K562 (cell line): ENCODE data around the gene TTC21A. TPM values are rescaled to one million over a fixed set of nuclear protein-coding genes. Genes with fewer than 3 reads are reported as not detected.
A peak's percentile ranks its signal among the peaks of the same experiment; 100 is the strongest.

ENCODE experiments used
- BRCA1 ChIP-seq, 2 experiments: fragments of 450-650 bp in 1 of 2; sonication (generic) in 1 of 2; formaldehyde crosslinking in 1 of 2; IDR thresholded peaks; 2 replicates each; pipeline versions ENCODE4 v1.5.0 to v1.6.1; 2017 to 2020; ENCODE audit warnings: mild to moderate bottlenecking in 1 of 2, missing genetic modification reagents in 1 of 2
- KAT7 ChIP-seq: sonication (generic); formaldehyde crosslinking; IDR thresholded peaks from 2 replicates; pipeline ENCODE4 v1.8.0; 2022; ENCODE audit warnings: missing genetic modification reagents, mild to moderate bottlenecking, borderline replicate concordance
- LCOR ChIP-seq: sonication (generic); formaldehyde crosslinking; IDR thresholded peaks from 2 replicates; pipeline ENCODE4 v1.8.0; 2022; ENCODE audit warnings: mild to moderate bottlenecking, missing genetic modification reagents
- MYNN ChIP-seq, 2 experiments: sonication (generic); formaldehyde crosslinking in 1 of 2; IDR thresholded peaks; 2 replicates each; pipeline versions ENCODE4 v1.5.0 to v1.6.1; 2016 to 2020; ENCODE audit warnings: antibody characterized with exemption in 1 of 2, missing genetic modification reagents in 1 of 2
- NCOA2 ChIP-seq, 2 experiments: fragments of 450-650 bp; IDR thresholded peaks; 2 replicates each; pipeline ENCODE4 v1.6.1; 2018; ENCODE audit warnings: mild to moderate bottlenecking in 2 of 2, moderate library complexity in 1 of 2; ENCODE audit not compliant: partially characterized antibody in 2 of 2
- NR2F6 ChIP-seq: fragments of 450-650 bp; formaldehyde crosslinking; IDR thresholded peaks from 2 replicates; pipeline ENCODE4 v1.4.0; 2020; ENCODE audit warnings: mild to moderate bottlenecking
- RUNX1 ChIP-seq: sonication (generic); IDR thresholded peaks from 2 replicates; pipeline ENCODE4 v1.6.1; 2016; ENCODE audit warnings: antibody characterized with exemption, low read depth
- SIN3A ChIP-seq, 2 experiments: fragments of 150-350 bp in 1 of 2; IDR thresholded peaks; 2 replicates each; pipeline ENCODE4 v1.6.1; 2011 to 2016; ENCODE audit warnings: borderline replicate concordance in 2 of 2, low read depth in 2 of 2, low read length in 2 of 2, mild to moderate bottlenecking in 2 of 2, moderate library complexity in 2 of 2; ENCODE audit not compliant: control insufficient read depth in 1 of 2
- SMARCC2 ChIP-seq: fragments of 450-650 bp; IDR thresholded peaks from 2 replicates; pipeline ENCODE4 v1.6.1; 2017; ENCODE audit warnings: antibody characterized with exemption, moderate library complexity, mild to moderate bottlenecking, low read depth
- TAF9B ChIP-seq: fragments of 450-650 bp; IDR thresholded peaks from 2 replicates; pipeline ENCODE4 v1.6.1; 2018; ENCODE audit warnings: mild to moderate bottlenecking; ENCODE audit not compliant: partially characterized antibody
- ZFPM2 ChIP-seq: fragments of 250-450 bp; sonication (Bioruptor Pico); IDR thresholded peaks from 2 replicates; pipeline ENCODE4 v1.5.1; 2022; ENCODE audit warnings: mild to moderate bottlenecking
- ZNF589 ChIP-seq: fragments of 200-800 bp; sonication (Bioruptor generic); IDR thresholded peaks from 2 replicates; pipeline ENCODE4 v1.6.1; 2016; ENCODE audit warnings: low read depth, missing genetic modification characterization, missing compliant biosample characterization
- polyA plus RNA-seq, 8 experiments: library from polyadenylated mRNA; depleted of rRNA in 4 of 8; stranded (reverse) in 5 of 8; unstranded in 3 of 8; fragments of >200 nt; fragmentation: Nextera tagmentation in 2 of 8; fragmentation: Illumina TruSeq in 1 of 8; extraction: Ambion mirVana in 2 of 8; extraction: Trizol in 1 of 8; gene quantifications; 2 replicates each; pipeline versions ENCODE4 v1.2.1 to v1.2.3, GENCODE V29; 2011 to 2014; ENCODE audit warnings: inconsistent platforms in 1 of 8, missing spikeins in 1 of 8
- total RNA-seq, 7 experiments: library from RNA; depleted of rRNA in 6 of 7; stranded (reverse); fragments of >200 nt in 6 of 7; fragmentation: Illumina TruSeq in 2 of 7; extraction: Trizol in 2 of 7; gene quantifications; 2 replicates each; pipeline versions ENCODE4 v1.2.1 to v1.2.3, GENCODE V29; 2011 to 2021; ENCODE audit warnings: low replicate concordance in 1 of 7
- TF ChIP-seq, protein P1 (sequence below): IDR thresholded peaks from 2 replicates; pipeline ENCODE4 v1.6.1; 2012; ENCODE audit warnings: low read depth, low read length, improper control_type of control experiment, borderline replicate concordance
- TF ChIP-seq, protein P2 (sequence below): sonication (generic); formaldehyde crosslinking; IDR thresholded peaks from 2 replicates; pipeline ENCODE4 v1.8.0; 2022; ENCODE audit warnings: mild to moderate bottlenecking, missing genetic modification reagents, borderline replicate concordance
- TF ChIP-seq, protein P3 (sequence below): fragments of 200-800 bp; sonication (Bioruptor generic); IDR thresholded peaks from 2 replicates; pipeline ENCODE4 v1.6.1; 2017; ENCODE audit warnings: missing genetic modification characterization, missing compliant biosample characterization
- TF ChIP-seq, protein P4 (sequence below): fragments of 450-650 bp; IDR thresholded peaks from 2 replicates; pipeline ENCODE4 v1.6.1; 2018; ENCODE audit not compliant: partially characterized antibody

Gene TTC21A
- total and polyA plus RNA-seq, 9 of the 15 experiments (the other 6 are each of a cell fraction or from before 2014, with no cell fraction given): 0.22 to 1.4 (median 0.70) TPM

DNA sequence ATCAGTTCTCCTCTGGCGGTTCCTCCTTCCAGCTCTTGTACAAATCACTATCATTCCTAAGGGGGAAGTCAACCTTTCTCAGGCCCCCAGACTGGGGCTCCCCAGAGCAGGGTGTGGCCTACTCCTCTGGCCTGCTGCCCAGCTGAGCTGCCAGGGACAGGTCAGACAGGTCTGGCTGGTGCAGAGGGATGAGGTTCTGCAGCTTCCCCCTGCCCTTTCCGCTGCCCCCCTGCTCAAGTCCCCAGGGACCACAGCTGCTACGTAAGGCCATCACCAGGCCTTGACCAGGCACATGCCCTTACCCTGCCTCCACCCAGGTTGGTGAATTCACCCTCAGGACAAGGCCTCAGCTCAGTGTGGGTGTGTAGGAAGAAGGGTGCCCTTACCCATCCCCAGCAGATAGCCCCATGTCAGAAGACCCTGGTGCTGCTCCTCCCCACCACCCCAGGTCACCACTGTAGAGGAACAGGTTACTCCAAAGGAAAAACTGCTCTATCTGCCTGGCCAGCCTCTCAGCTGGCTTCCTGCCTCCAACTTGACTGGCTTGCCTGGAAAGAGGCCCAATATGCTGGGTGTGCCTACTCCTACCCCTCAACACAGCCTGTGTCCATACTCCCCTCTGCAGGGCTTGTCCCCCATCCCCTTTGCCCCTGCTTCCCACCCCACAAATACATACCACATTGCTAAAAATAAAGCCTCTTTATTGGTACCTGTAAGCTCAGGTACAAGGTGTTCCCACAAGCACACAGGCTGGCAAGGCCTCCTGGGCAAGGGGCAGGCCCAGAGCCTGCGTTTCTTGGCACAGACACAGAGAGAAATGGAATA is 33.9 kb downstream of the TTC21A start (continued):
- TF ChIP-seq, protein P1, sequence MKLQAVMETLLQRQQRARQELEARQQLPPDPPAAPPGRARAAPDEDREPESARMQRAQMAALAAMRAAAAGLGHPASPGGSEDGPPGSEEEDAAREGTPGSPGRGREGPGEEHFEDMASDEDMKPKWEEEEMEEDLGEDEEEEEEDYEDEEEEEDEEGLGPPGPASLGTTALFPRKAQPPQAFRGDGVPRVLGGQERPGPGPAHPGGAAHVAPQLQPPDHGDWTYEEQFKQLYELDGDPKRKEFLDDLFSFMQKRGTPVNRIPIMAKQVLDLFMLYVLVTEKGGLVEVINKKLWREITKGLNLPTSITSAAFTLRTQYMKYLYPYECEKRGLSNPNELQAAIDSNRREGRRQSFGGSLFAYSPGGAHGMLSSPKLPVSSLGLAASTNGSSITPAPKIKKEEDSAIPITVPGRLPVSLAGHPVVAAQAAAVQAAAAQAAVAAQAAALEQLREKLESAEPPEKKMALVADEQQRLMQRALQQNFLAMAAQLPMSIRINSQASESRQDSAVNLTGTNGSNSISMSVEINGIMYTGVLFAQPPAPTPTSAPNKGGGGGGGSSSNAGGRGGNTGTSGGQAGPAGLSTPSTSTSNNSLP: no peak
- no peak for TF ChIP-seq RUNX1
- TF ChIP-seq KAT7 (CRISPR knock-in tag): no peak
- TF ChIP-seq TAF9B: no peak
- no peak for TF ChIP-seq NCOA2 (IDR thresholded peaks at IDR 0.05; ENCODE audit: partially characterized antibody in 2 of 2)
- TF ChIP-seq SIN3A (IDR thresholded peaks at IDR 0.05; ENCODE audit: borderline replicate concordance in 2 of 2, control insufficient read depth in 1 of 2, low read depth in 2 of 2, low read length in 2 of 2): 0 out of 4 replicates have a peak, but pooled peaks of 1 of the 2 experiments have one; percentile 6
- TF ChIP-seq NR2F6 (CRISPR knock-in tag): no peak
- TF ChIP-seq ZFPM2: no peak
- peak; percentile 13; the same call in 1 of the 2 replicates for TF ChIP-seq MYNN (IDR thresholded peaks at IDR 0.05)
- no peak for TF ChIP-seq MYNN (CRISPR knock-in tag; IDR thresholded peaks at IDR 0.05)
- TF ChIP-seq, protein P2, sequence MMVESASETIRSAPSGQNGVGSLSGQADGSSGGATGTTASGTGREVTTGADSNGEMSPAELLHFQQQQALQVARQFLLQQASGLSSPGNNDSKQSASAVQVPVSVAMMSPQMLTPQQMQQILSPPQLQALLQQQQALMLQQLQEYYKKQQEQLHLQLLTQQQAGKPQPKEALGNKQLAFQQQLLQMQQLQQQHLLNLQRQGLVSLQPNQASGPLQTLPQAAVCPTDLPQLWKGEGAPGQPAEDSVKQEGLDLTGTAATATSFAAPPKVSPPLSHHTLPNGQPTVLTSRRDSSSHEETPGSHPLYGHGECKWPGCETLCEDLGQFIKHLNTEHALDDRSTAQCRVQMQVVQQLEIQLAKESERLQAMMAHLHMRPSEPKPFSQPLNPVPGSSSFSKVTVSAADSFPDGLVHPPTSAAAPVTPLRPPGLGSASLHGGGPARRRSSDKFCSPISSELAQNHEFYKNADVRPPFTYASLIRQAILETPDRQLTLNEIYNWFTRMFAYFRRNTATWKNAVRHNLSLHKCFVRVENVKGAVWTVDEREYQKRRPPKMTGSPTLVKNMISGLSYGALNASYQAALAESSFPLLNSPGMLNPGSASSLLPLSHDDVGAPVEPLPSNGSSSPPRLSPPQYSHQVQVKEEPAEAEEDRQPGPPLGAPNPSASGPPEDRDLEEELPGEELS (CRISPR knock-in tag): no peak
- no peak for TF ChIP-seq ZNF589 (CRISPR knock-in tag)
- no peak for TF ChIP-seq BRCA1 (IDR thresholded peaks at IDR 0.05)
- 0 out of 2 replicates have a peak, but pooled peaks have one; percentile 39 for TF ChIP-seq BRCA1 (CRISPR knock-in tag; IDR thresholded peaks at IDR 0.05)
- no peak for TF ChIP-seq LCOR (CRISPR knock-in tag)
- TF ChIP-seq, protein P3, sequence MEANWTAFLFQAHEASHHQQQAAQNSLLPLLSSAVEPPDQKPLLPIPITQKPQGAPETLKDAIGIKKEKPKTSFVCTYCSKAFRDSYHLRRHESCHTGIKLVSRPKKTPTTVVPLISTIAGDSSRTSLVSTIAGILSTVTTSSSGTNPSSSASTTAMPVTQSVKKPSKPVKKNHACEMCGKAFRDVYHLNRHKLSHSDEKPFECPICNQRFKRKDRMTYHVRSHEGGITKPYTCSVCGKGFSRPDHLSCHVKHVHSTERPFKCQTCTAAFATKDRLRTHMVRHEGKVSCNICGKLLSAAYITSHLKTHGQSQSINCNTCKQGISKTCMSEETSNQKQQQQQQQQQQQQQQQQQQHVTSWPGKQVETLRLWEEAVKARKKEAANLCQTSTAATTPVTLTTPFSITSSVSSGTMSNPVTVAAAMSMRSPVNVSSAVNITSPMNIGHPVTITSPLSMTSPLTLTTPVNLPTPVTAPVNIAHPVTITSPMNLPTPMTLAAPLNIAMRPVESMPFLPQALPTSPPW (CRISPR knock-in tag): 0 out of 2 replicates have a peak, but pooled peaks have one; percentile 22
- TF ChIP-seq, protein P4, sequence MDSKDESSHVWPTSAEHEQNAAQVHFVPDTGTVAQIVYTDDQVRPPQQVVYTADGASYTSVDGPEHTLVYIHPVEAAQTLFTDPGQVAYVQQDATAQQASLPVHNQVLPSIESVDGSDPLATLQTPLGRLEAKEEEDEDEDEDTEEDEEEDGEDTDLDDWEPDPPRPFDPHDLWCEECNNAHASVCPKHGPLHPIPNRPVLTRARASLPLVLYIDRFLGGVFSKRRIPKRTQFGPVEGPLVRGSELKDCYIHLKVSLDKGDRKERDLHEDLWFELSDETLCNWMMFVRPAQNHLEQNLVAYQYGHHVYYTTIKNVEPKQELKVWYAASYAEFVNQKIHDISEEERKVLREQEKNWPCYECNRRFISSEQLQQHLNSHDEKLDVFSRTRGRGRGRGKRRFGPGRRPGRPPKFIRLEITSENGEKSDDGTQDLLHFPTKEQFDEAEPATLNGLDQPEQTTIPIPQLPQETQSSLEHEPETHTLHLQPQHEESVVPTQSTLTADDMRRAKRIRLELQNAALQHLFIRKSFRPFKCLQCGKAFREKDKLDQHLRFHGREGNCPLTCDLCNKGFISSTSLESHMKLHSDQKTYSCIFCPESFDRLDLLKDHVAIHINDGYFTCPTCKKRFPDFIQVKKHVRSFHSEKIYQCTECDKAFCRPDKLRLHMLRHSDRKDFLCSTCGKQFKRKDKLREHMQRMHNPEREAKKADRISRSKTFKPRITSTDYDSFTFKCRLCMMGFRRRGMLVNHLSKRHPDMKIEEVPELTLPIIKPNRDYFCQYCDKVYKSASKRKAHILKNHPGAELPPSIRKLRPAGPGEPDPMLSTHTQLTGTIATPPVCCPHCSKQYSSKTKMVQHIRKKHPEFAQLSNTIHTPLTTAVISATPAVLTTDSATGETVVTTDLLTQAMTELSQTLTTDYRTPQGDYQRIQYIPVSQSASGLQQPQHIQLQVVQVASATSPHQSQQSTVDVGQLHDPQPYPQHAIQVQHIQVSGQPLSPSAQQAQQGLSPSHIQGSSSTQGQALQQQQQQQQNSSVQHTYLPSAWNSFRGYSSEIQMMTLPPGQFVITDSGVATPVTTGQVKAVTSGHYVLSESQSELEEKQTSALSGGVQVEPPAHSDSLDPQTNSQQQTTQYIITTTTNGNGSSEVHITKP: no peak
- no peak for TF ChIP-seq SMARCC2
